ENCODE data around the gene IFIT1B. TPM values are rescaled to one million over a fixed set of nuclear protein-coding genes. Genes with fewer than 3 reads are reported as not detected.

IFIT1B gene
- total and polyA plus RNA-seq, 4 donors, result 0.21 to 3.7 TPM; not detected in 2

DNA sequence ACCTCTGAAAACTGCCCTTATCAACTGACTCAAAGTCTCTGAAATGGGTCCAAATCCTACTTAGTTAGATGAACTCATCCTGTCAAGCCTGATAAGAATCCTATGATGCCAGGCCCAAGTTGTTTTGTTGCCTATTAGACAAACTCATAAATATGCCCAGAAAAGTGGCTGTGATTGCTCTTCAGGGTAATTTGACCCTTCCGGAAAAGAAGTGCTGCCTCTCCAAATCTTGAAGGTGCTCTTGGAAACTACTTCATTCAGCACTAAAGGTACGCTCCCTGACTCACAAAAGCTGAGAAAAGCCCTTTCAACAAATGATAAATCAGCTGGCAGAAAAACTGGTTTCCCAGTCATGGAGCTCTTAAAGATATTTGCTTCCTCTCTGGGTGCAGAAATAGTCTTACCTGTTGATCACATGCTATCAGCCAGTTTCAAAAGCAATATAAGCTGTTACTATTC, 43.2 kb downstream of the IFIT1B start:
- ATAC-seq (ENCODE audit: insufficient read depth, low FRiP score), result peak; percentile 72
- Histone ChIP-seq H3K27ac (ENCODE audit: low read depth in 1 of 2, low read length in 1 of 2) (no peak overlapping the region), H3K9me3 (ENCODE audit: control insufficient read depth in 4 of 4, insufficient read depth in 3 of 4, low read length in 3 of 4) (no peaks in the 10 kb centered on the region), H3K27me3 (ENCODE audit: control insufficient read depth in 3 of 3, insufficient read depth in 3 of 3, low read length in 2 of 3) (no peaks in the 10 kb centered on the region), H3K4me3 (no peak overlapping the region), H3K36me3 (ENCODE audit: control insufficient read depth in 4 of 4, insufficient read depth in 4 of 4, low read length in 4 of 4) (peaks cover 6 to 22% (median 17%) of the 10 kb centered on the region in 4 donors), H3K9ac (ENCODE audit: insufficient read depth in 1 of 2, low read length in 2 of 2) (no peak overlapping the region), H3K4me1 (ENCODE audit: control insufficient read depth in 5 of 5, insufficient read depth in 5 of 5, low read length in 5 of 5) (peaks cover 4 to 25% (median 9%) of the 10 kb centered on the region in 5 donors)
- DNase-seq, result peak in 2 of 3 donors; percentile 61 to 72
- WGBS, 2 donors, result 70 to 95% methylated on average over 2 of the region's 2 CpGs
- no peak for TF ChIP-seq CTCF (IDR thresholded peaks at IDR 0.05; ENCODE audit: control extremely low read depth, extremely low read depth)

DNA sequence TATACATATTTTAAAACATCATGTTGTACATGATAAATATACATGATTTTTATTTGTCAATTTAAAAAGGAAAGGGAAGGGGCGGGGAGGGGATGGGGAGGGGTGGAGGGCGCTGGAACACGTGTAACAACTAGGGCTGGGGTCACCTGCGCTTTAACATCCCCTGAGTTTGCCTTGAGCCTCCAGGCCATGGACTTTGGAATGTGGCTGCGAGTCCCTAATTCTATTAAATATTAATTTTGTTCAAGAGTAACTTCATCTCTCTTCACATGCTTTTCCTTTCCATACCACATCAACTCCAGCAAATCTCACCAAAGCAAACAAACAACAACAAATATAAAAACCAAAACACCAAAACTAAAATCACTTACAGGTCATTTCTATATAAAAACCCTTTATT, 47.1 kb downstream of the IFIT1B start:
- H3K27me3 ChIP-seq (ENCODE audit: control insufficient read depth in 3 of 3, insufficient read depth in 3 of 3, low read length in 2 of 3), result no peaks in the 10 kb centered on the region
- H3K9me3 ChIP-seq (ENCODE audit: control insufficient read depth in 4 of 4, insufficient read depth in 3 of 4, low read length in 3 of 4), result no peaks in the 10 kb centered on the region
- WGBS, 2 donors, result 80 to 81% methylated on average over 5 of the region's 5 CpGs
- H3K27ac ChIP-seq (ENCODE audit: low read depth in 1 of 2, low read length in 1 of 2), result no peak overlapping the region
- no peak for TF ChIP-seq CTCF (IDR thresholded peaks at IDR 0.05; ENCODE audit: control extremely low read depth, extremely low read depth)
- H3K36me3 ChIP-seq (ENCODE audit: control insufficient read depth in 4 of 4, insufficient read depth in 4 of 4, low read length in 4 of 4), result peaks cover 0 to 13% (median 7%) of the 10 kb centered on the region in 4 donors
- ATAC-seq (ENCODE audit: insufficient read depth, low FRiP score) (no peak), DNase-seq (no peak)
- peaks cover 0 to 13% (median 0%) of the 10 kb centered on the region in 5 donors for H3K4me1 ChIP-seq (ENCODE audit: control insufficient read depth in 5 of 5, insufficient read depth in 5 of 5, low read length in 5 of 5)
- no peak overlapping the region for H3K4me3 ChIP-seq
- H3K9ac ChIP-seq (ENCODE audit: insufficient read depth in 1 of 2, low read length in 2 of 2), result no peak overlapping the region

DNA sequence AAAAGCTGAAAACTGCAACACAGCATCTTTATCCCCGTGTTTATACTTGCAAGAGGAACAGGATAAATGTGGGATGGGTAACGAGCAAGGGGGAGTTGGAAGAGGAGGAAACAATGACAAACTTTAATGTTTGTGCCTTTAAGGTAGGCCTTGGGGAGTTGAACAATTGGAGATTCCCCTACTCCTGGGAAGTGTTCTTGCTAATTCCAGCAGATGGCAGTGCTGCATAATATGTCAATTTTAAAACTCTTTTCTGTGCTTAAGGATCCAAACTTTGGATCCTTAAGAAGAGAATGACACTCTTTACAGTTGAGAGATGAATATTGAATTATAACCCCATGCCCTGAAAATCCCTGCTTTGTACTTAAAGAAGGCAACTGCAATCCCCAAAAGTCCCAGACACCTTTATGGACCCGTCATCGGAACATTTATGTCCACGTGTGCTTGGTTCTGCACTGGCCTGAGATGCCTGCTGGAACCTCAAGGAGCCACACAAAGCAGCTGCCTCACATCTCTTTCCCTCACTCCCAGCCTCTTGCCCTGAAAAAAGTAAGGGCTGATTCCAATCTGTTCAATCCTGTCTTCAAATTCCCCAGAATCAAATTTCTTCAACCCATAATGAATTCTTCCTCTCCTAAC, 48.5 kb downstream of the IFIT1B start:
- peak; percentile 75 for TF ChIP-seq CTCF (IDR thresholded peaks at IDR 0.05; ENCODE audit: control extremely low read depth, extremely low read depth)
- DNase-seq, result peak; percentile 23 to 82 (median 82)
- Histone ChIP-seq H3K27me3 (ENCODE audit: control insufficient read depth in 3 of 3, insufficient read depth in 3 of 3, low read length in 2 of 3) (no peaks in the 10 kb centered on the region), H3K9me3 (ENCODE audit: control insufficient read depth in 4 of 4, insufficient read depth in 3 of 4, low read length in 3 of 4) (no peaks in the 10 kb centered on the region), H3K36me3 (ENCODE audit: control insufficient read depth in 4 of 4, insufficient read depth in 4 of 4, low read length in 4 of 4) (peaks cover 0 to 6% (median 4%) of the 10 kb centered on the region in 4 donors), H3K4me3 (no peak overlapping the region), H3K4me1 (ENCODE audit: control insufficient read depth in 5 of 5, insufficient read depth in 5 of 5, low read length in 5 of 5) (peaks cover 0 to 8% (median 0%) of the 10 kb centered on the region in 5 donors), H3K27ac (ENCODE audit: low read depth in 1 of 2, low read length in 1 of 2) (no peak overlapping the region), H3K9ac (ENCODE audit: insufficient read depth in 1 of 2, low read length in 2 of 2) (no peak overlapping the region)
- peak; percentile 46 for ATAC-seq (ENCODE audit: insufficient read depth, low FRiP score)
- WGBS, 2 donors, result 57 to 65% methylated on average over 5 of the region's 5 CpGs

Measured in lung (tissue), 12 donors.